LNCaP clone FGC (cell line): ENCODE data around the gene NFAT5.
A peak's percentile ranks its signal among the peaks of the same experiment; 100 is the strongest.

Source experiments
- DNase-seq: peaks from one replicate; pipeline ENCODE4 v3.0.0-alpha.2; 2011; ENCODE audit warnings: low read depth
- H3K4me3 ChIP-seq: 2 replicates; pipeline ENCODE4 v1.5.1; 2011; ENCODE audit warnings: mild to moderate bottlenecking, low read depth, low read length, control low read depth
- TF ChIP-seq, protein P1 (sequence below): IDR thresholded peaks from 2 replicates; pipeline ENCODE4 v1.5.1; 2012; ENCODE audit warnings: mild to moderate bottlenecking; ENCODE audit not compliant: control insufficient read depth, insufficient read depth; ENCODE audit errors: extremely low read depth

NFAT5 gene

GRCh38 chr16:69613378-69614154, 47.8 kb downstream of the NFAT5 start:
- TF ChIP-seq, protein P1, sequence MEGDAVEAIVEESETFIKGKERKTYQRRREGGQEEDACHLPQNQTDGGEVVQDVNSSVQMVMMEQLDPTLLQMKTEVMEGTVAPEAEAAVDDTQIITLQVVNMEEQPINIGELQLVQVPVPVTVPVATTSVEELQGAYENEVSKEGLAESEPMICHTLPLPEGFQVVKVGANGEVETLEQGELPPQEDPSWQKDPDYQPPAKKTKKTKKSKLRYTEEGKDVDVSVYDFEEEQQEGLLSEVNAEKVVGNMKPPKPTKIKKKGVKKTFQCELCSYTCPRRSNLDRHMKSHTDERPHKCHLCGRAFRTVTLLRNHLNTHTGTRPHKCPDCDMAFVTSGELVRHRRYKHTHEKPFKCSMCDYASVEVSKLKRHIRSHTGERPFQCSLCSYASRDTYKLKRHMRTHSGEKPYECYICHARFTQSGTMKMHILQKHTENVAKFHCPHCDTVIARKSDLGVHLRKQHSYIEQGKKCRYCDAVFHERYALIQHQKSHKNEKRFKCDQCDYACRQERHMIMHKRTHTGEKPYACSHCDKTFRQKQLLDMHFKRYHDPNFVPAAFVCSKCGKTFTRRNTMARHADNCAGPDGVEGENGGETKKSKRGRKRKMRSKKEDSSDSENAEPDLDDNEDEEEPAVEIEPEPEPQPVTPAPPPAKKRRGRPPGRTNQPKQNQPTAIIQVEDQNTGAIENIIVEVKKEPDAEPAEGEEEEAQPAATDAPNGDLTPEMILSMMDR: no peak
- no peak overlapping the region for H3K4me3 ChIP-seq
- peak; percentile 21 for DNase-seq

- DNase-seq: no peak
- TF ChIP-seq, protein P1: no peak
- no peak overlapping the region for H3K4me3 ChIP-seq
These were observed 49.8 kb downstream of the NFAT5 start for GRCh38 chr16:69615528-69615927.

- H3K4me3 ChIP-seq: no peak overlapping the region
- no peak for DNase-seq
- TF ChIP-seq, protein P1: no peak
These were observed 50.3 kb downstream of the NFAT5 start for GRCh38 chr16:69616082-69616481.

DNA sequence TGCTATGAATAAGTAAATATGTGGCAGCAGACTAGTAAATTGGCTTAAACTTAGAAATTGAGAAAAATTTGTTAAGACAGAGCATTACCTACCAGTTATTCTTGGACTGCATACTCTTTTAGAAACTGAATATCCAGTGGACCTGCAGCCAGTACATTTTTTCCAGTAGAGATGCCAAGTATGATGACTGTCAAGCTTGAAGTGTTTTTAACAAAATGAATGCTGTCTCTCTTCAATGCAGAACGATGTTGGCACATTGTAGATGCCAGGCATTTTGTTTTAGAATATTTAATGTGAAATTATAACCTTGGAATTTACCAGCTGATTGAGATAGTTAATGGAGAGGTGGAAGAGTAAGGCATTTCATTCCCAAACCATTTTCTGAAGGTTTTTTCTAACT, 52.5 kb downstream of the NFAT5 start:
- H3K4me3 ChIP-seq: no peak overlapping the region
- no peak for DNase-seq
- TF ChIP-seq, protein P1: no peak

GRCh38 chr16:69618721-69619120, 53.0 kb downstream of the NFAT5 start:
- TF ChIP-seq, protein P1: no peak
- 0 out of 2 replicates have a peak overlapping the region, but pooled peaks have one; percentile 8 for H3K4me3 ChIP-seq
- no peak for DNase-seq

GRCh38 chr16:69619514-69619913, 53.7 kb downstream of the NFAT5 start:
- peak; percentile 30 for DNase-seq
- H3K4me3 ChIP-seq: no peak overlapping the region
- TF ChIP-seq, protein P1: no peak

- TF ChIP-seq, protein P1: no peak
- no peak overlapping the region for H3K4me3 ChIP-seq
- peak; percentile 39 for DNase-seq
These were observed 54.8 kb downstream of the NFAT5 start for GRCh38 chr16:69620573-69620972.
